ENCODE results near the gene LRMDA. TPM values are rescaled to one million over a fixed set of nuclear protein-coding genes. Genes with fewer than 3 reads are reported as not detected.

Gene LRMDA
- polyA plus RNA-seq, 2 of the 4 experiments (the other 2 are of a cell fraction) = 4.6 to 5.2 TPM

- peaks cover 5% of the 10 kb centered on the region for H3K9me3 ChIP-seq
- no peak overlapping the region for H3K27ac ChIP-seq
- no peak for TF ChIP-seq USF2 (IDR thresholded peaks at IDR 0.05)
- no peak for TF ChIP-seq SREBF2 (IDR thresholded peaks at IDR 0.05)
- no peak for TF ChIP-seq RNF2 (IDR thresholded peaks at IDR 0.05; ENCODE audit: borderline replicate concordance, low read depth)
- TF ChIP-seq ELK1 (IDR thresholded peaks at IDR 0.05; ENCODE audit: low read depth, low read length) = no peak
- TF ChIP-seq MAFK (IDR thresholded peaks at IDR 0.05; ENCODE audit: partially characterized antibody) = no peak
- TF ChIP-seq JUN (IDR thresholded peaks at IDR 0.05) = no peak
- POLR2A ChIA-PET = no interaction called here
- DNase-seq (ENCODE audit: low read depth in 1 of 2, low spot score in 1 of 2) (no peak), ATAC-seq (no peak), FAIRE-seq (no peak)
- no peak overlapping the region for H3K4me3 ChIP-seq
- 93% methylated on average over 3 of the region's 3 CpGs for WGBS (ENCODE audit: missing lambda C conversion rate)
- CTCF ChIA-PET = interaction anchor here (1.4 kb wide), 2 partner anchors 10 to 17 kb away, joined by 4 read pairs; no protein-coding TSS in a partner anchor
- H3K4me2 ChIP-seq = no peak overlapping the region
- H3K4me1 ChIP-seq = no peaks in the 10 kb centered on the region
Measured at GRCh38 chr10:75437693-75438092, 6.3 kb downstream of the LRMDA start.

- Histone ChIP-seq H3K4me3 (no peak overlapping the region), H3K4me2 (no peak overlapping the region), H3K9me3 (peaks cover 10% of the 10 kb centered on the region), H3K4me1 (no peaks in the 10 kb centered on the region), H3K27ac (no peak overlapping the region)
- FAIRE-seq = no peak
- 96% methylated on average over 3 of the region's 3 CpGs for WGBS (ENCODE audit: missing lambda C conversion rate)
- no peak for TF ChIP-seq PBX3 (IDR thresholded peaks at IDR 0.05)
- no peak for TF ChIP-seq FOXS1 (CRISPR knock-in tag; IDR thresholded peaks at IDR 0.05)
- no peak for TF ChIP-seq JUN (IDR thresholded peaks at IDR 0.05)
- TF ChIP-seq EHMT2 (IDR thresholded peaks at IDR 0.05; ENCODE audit: low read depth) = no peak
- no peak for TF ChIP-seq MAX (IDR thresholded peaks at IDR 0.05)
- TF ChIP-seq RARB (CRISPR knock-in tag; IDR thresholded peaks at IDR 0.05) = no peak
- DNase-seq (ENCODE audit: low read depth in 1 of 2, low spot score in 1 of 2) = no peak
- ATAC-seq = no peak
- CTCF ChIA-PET = interaction anchor here (1.4 kb wide), 2 partner anchors 10 to 16 kb away, joined by 4 read pairs; no protein-coding TSS in a partner anchor
- POLR2A ChIA-PET = no interaction called here
Measured at GRCh38 chr10:75438275-75438674, 6.9 kb downstream of the LRMDA start.

GRCh38 chr10:75439811-75440210 is 8.4 kb downstream of the LRMDA start:
- CTCF ChIA-PET = interaction anchor here (1.2 to 1.6 kb wide), 2 partner anchors 9 to 11 kb away, joined by 3 to 6 read pairs; no protein-coding TSS in a partner anchor
- Histone ChIP-seq H3K9me3 (peaks cover 20% of the 10 kb centered on the region), H3K4me3 (no peak overlapping the region), H3K4me2 (no peak overlapping the region), H3K27ac (no peak overlapping the region), H3K4me1 (no peaks in the 10 kb centered on the region)
- ATAC-seq (no peak), DNase-seq (ENCODE audit: low read depth in 1 of 2, low spot score in 1 of 2) (no peak), FAIRE-seq (no peak)
- POLR2A ChIA-PET = no interaction called here
- whole genome bisulfite sequencing (ENCODE audit: missing lambda C conversion rate) = 67% methylated on average over 4 of the region's 4 CpGs
- TF ChIP-seq RARB (CRISPR knock-in tag; IDR thresholded peaks at IDR 0.05) = no peak
- no peak for TF ChIP-seq ZNF302 (CRISPR knock-in tag; IDR thresholded peaks at IDR 0.05)
- no peak for TF ChIP-seq HOXB5 (CRISPR knock-in tag; IDR thresholded peaks at IDR 0.05)
- no peak for TF ChIP-seq ZFP36 (IDR thresholded peaks at IDR 0.05; ENCODE audit: borderline replicate concordance, partially characterized antibody)

- CTCF ChIA-PET = interaction anchor here (1.2 to 1.6 kb wide), 2 partner anchors 10 to 11 kb away, joined by 3 to 6 read pairs; no protein-coding TSS in a partner anchor
- Histone ChIP-seq H3K4me2 (no peak overlapping the region), H3K9me3 (peaks cover 20% of the 10 kb centered on the region), H3K4me1 (no peaks in the 10 kb centered on the region), H3K4me3 (no peak overlapping the region), H3K27ac (no peak overlapping the region)
- no peak for FAIRE-seq
- POLR2A ChIA-PET = interaction anchor here (0.6 to 0.7 kb wide), 2 partner anchors 8 to 822 kb away, joined by 3 read pairs; no protein-coding TSS in a partner anchor
- DNase-seq (ENCODE audit: low read depth in 1 of 2, low spot score in 1 of 2) = no peak
- no peak for ATAC-seq
- 77% methylated on average over 4 of the region's 4 CpGs for WGBS (ENCODE audit: missing lambda C conversion rate)
- TF ChIP-seq ATOH8 (CRISPR knock-in tag; IDR thresholded peaks at IDR 0.05; ENCODE audit: low read depth) (no peak), ZSCAN20 (CRISPR knock-in tag; IDR thresholded peaks at IDR 0.05) (no peak), FOSB (CRISPR knock-in tag; IDR thresholded peaks at IDR 0.05) (no peak), HOXB13 (CRISPR knock-in tag; IDR thresholded peaks at IDR 0.05; ENCODE audit: low read depth) (no peak), GATA3 (IDR thresholded peaks at IDR 0.05; ENCODE audit: borderline replicate concordance) (no peak), CTCF (IDR thresholded peaks at IDR 0.05) (no peak), MYC (IDR thresholded peaks at IDR 0.05; ENCODE audit: borderline replicate concordance, low read length) (no peak), HES2 (IDR thresholded peaks at IDR 0.05) (no peak), RAD21 (conservative IDR thresholded peaks at IDR 0.05 in 1 of 2, IDR thresholded peaks at IDR 0.05 in 1 of 2) (no peak), CBX2 (IDR thresholded peaks at IDR 0.05; ENCODE audit: borderline replicate concordance, low read depth) (no peak), TFCP2L1 (CRISPR knock-in tag; IDR thresholded peaks at IDR 0.05) (no peak)
Measured at GRCh38 chr10:75440271-75440793, 8.9 kb downstream of the LRMDA start.

All from A549 (cell line).